ENCODE data around the gene LAP3.
A peak's percentile ranks its signal among the peaks of the same experiment; 100 is the strongest.

LAP3 gene

DNA sequence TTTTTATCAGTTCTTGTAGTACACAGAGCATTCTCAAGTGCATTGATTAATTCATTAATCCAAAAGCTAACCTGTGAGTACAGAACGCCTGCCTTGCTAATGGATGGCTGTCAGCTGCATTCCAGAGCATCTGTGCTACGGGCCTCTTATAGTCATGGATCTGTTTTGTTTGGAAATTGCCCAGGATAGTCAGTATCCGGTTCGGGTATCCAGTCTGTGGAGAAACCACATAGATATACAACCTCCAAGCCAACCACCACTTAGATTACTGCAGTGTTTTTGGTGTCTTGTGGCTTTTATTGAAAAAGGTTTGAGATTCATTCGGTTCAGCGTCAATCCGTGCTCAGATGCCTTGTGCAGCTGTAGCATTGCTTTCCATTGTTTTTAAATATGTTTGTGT is 4.0 kb downstream of the LAP3 start:
- no peak for DNase-seq (ENCODE audit: low spot score in 2 of 2)
- ATAC-seq (ENCODE audit: low read depth), result no peak
- H3K9me3 Mint-ChIP-seq, result no peaks in the 10 kb centered on the region
- no peaks in the 10 kb centered on the region for H3K27me3 Mint-ChIP-seq
- H3K4me3 Mint-ChIP-seq, result no peak overlapping the region
- peaks cover 16% of the 10 kb centered on the region for H3K4me1 Mint-ChIP-seq
- peaks cover 14% of the 10 kb centered on the region for H3K36me3 Mint-ChIP-seq
- H3K27ac Mint-ChIP-seq, result no peak overlapping the region

DNA sequence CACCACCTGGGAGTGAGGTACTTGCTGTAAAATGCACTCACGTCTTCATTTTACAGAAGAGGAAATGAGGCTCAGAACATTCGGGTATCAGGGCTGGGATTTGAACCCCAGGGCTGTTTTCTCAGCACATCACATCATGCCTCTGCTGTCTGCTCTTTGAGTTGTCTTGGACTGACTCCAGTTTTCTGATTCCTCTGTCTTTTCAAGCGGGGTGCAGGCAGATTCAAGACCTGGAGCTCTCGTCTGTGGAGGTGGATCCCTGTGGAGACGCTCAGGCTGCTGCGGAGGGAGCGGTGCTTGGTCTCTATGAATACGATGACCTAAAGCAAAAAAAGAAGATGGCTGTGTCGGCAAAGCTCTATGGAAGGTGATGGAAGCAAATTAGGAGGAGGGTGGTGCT is 6.3 kb downstream of the LAP3 start:
- no peak for DNase-seq (ENCODE audit: low spot score in 2 of 2)
- Mint-ChIP-seq H3K36me3 (peaks cover 23% of the 10 kb centered on the region), H3K27ac (no peak overlapping the region), H3K4me3 (no peak overlapping the region), H3K9me3 (no peaks in the 10 kb centered on the region), H3K4me1 (peaks cover 12% of the 10 kb centered on the region), H3K27me3 (no peaks in the 10 kb centered on the region)
- ATAC-seq (ENCODE audit: low read depth), result no peak

DNA sequence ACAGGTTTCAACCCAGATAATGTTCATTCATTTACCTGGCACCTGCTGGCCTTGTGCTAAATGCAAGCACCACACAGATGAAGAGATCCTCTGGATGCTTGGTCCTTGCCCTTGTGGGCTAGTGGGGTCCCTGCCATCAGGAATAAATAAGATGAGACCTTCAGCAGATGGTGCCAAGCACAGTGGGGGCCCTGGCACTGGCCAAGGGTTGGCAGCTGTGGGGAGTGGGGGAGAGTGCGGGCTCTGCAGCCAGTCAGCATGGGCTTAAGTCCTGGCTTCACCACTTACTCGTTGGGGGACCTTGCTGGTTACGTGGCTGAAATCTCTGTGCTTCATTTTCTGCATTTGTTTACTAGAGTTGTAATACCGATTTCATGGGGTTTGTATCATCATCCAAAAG is 6.9 kb downstream of the LAP3 start:
- Mint-ChIP-seq H3K36me3 (peaks cover 26% of the 10 kb centered on the region), H3K4me1 (peaks cover 5% of the 10 kb centered on the region), H3K9me3 (no peaks in the 10 kb centered on the region), H3K27me3 (no peaks in the 10 kb centered on the region), H3K4me3 (no peak overlapping the region), H3K27ac (no peak overlapping the region)
- no peak for ATAC-seq (ENCODE audit: low read depth)
- DNase-seq (ENCODE audit: low spot score in 2 of 2), result no peak

DNA sequence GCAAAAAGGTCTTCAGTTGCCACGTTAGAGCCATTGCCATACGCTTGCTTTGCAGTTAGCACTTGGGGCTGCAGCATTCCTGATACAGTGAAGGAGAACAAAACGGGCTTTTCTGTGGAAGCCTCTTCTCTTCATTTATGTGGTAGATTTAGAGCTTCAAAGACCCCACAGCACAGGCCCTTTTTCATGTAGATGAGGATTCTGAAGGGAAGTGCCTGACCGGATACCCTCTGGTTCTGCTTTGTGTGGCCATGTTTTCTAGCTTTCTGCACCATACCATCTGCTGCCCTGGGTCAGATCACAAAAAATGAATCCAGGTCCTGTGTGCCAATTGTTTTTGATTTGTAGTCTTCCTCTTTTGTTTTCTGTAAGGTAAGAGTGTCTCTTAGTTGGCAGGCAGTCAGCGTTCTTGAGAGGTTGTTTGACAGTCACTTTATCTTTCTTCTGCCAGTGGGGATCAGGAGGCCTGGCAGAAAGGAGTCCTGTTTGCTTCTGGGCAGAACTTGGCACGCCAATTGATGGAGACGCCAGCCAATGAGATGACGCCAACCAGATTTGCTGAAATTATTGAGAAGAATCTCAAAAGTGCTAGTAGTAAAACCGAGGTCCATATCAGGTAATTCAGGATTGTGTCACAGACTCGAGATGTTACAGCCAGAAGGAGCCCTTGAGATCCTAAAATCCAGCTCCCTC is 7.7 kb downstream of the LAP3 start:
- no peaks in the 10 kb centered on the region for H3K27me3 Mint-ChIP-seq
- no peaks in the 10 kb centered on the region for H3K9me3 Mint-ChIP-seq
- peaks cover 31% of the 10 kb centered on the region for H3K36me3 Mint-ChIP-seq
- DNase-seq (ENCODE audit: low spot score in 2 of 2), result no peak
- peaks cover 2% of the 10 kb centered on the region for H3K4me1 Mint-ChIP-seq
- no peak overlapping the region for H3K27ac Mint-ChIP-seq
- ATAC-seq (ENCODE audit: low read depth), result no peak
- H3K4me3 Mint-ChIP-seq, result no peak overlapping the region

DNA sequence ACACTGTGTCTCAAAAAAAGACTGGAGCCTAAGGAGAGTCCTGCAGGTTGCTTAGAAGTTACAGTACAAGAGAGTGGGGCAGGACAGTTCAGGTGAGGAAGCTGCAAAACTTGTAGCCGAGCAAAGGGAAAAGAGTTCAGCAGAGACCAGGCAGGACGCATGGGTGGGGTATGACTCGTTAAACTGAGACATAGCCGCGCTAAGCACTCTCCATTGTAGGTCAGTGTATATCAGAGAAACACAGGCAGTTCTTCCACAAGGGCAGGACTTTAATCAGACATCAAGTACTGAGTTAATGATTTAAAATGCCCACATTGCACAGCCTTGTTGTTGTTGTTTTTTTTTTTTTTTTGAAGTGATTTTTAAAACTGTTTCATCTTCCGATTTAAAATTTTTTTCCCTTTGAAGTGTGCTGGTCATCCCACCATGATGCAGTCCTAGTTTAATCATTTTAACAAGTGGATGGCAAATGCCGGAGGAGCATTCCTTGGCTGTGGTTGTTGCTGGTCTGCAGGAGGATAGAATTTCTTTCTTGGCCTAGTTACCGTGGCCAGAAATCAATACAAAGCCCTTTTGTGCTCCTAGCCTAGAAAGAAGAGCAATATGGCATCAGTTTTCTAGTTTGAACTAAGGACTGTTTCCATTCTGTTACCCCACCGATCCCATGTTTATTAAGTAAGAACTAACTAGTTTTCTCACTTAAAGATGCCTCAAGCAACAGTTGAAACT is 10.3 kb downstream of the LAP3 start:
- Mint-ChIP-seq H3K4me3 (no peak overlapping the region), H3K27ac (no peak overlapping the region), H3K4me1 (peaks cover 9% of the 10 kb centered on the region), H3K36me3 (peaks cover 42% of the 10 kb centered on the region), H3K27me3 (no peaks in the 10 kb centered on the region), H3K9me3 (no peaks in the 10 kb centered on the region)
- no peak for ATAC-seq (ENCODE audit: low read depth)
- DNase-seq (ENCODE audit: low spot score in 2 of 2), result no peak

DNA sequence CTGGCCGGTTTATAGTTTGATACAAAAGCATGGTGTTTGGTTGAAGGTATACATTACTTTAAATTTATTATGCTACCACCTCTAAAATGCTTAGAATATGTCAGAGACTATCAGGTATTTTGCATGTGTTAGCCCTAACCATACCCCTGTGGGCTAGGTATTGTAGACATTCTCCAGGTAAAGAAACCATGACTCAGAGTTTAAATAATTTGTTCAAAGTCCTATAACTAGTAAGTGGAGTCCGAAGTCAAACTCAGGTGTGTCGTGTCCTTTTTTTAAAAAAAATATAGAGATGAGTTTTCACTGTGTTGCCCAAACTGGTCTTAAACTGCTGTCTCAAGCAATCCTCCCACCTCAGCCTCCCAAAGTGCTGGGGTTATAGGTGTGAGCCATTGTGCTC is 12.4 kb downstream of the LAP3 start:
- Mint-ChIP-seq H3K9me3 (no peaks in the 10 kb centered on the region), H3K4me3 (no peak overlapping the region), H3K36me3 (peaks cover 42% of the 10 kb centered on the region), H3K27ac (no peak overlapping the region), H3K4me1 (peaks cover 20% of the 10 kb centered on the region), H3K27me3 (no peaks in the 10 kb centered on the region)
- DNase-seq (ENCODE audit: low spot score in 2 of 2) (no peak), ATAC-seq (ENCODE audit: low read depth) (no peak)

DNA sequence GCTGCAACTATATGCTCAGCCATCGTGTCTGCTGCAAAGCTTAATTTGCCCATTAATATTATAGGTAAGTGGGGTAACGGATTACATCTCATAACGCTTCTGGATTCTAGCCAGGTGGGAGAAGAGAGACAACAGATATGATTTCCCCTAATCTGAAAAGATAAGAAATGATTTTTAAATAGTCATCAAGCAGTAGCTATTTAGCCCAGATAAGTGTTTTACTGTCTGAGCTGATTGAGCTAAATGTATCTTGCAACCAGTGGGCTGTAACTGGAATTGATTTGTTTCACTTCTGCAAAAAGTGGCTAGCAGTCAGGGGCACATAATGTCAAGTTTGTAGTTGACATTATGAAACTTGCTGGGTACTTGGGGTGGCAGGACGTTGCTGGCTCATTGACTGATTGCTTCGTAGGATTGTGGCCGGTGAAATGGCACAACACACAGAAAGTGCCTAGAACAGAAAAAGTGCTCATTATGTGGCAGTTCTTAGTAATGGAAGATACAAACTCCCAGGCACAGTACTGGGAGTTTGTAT is 18.5 kb downstream of the LAP3 start:
- H3K36me3 Mint-ChIP-seq, result peaks cover 25% of the 10 kb centered on the region
- H3K4me3 Mint-ChIP-seq, result peak overlapping the region; percentile 32
- peaks cover 30% of the 10 kb centered on the region for H3K4me1 Mint-ChIP-seq
- no peaks in the 10 kb centered on the region for H3K27me3 Mint-ChIP-seq
- no peak overlapping the region for H3K27ac Mint-ChIP-seq
- ATAC-seq (ENCODE audit: low read depth) (peak; percentile 95), DNase-seq (ENCODE audit: low spot score in 2 of 2) (peak; percentile 22 to 47)
- H3K9me3 Mint-ChIP-seq, result no peaks in the 10 kb centered on the region

DNA sequence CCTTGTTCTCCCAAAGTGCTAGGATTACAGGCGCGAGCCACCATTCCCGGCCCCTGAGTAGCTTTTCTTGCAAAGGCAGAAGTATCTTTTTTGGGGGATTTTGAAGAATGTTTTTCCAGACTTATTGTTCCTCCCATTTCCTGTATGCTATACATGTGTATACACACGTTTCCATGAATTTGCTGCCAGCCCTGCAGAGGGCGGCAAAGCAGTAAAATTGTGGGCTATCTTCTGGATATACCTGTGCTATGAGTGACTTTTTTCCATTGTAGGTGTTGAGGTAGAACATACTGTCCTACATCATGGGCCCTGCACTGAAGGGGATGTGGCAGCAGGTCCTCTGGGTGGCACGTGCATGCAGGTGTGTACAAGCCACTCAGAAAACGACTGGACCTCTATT is 20.5 kb downstream of the LAP3 start:
- Mint-ChIP-seq H3K4me1 (peaks cover 20% of the 10 kb centered on the region), H3K27me3 (no peaks in the 10 kb centered on the region), H3K36me3 (peaks cover 20% of the 10 kb centered on the region), H3K9me3 (no peaks in the 10 kb centered on the region), H3K4me3 (no peak overlapping the region), H3K27ac (no peak overlapping the region)
- DNase-seq (ENCODE audit: low spot score in 2 of 2) (no peak), ATAC-seq (ENCODE audit: low read depth) (no peak)

DNA sequence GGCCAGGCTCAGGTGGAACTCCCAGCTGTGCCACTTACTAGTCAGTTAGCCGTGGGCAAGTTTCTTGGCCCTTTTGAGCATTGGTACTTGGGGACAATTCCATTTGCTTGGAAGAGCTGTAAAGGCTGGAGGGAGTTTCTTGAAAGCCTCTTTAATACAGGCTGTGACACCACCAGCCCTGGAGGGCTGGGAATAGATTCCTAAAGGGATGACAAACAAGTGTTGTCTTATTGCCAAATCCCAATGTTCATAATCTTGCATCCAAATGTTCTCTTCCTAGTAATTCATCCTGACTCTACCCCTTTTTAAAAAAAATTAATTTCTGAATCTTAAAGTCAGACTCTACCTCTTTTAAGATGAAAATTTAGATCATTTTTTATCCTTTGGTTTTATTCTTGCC is 22.8 kb downstream of the LAP3 start:
- DNase-seq (ENCODE audit: low spot score in 2 of 2) (no peak), ATAC-seq (ENCODE audit: low read depth) (no peak)
- H3K4me1 Mint-ChIP-seq, result peaks cover 9% of the 10 kb centered on the region
- no peaks in the 10 kb centered on the region for H3K27me3 Mint-ChIP-seq
- no peaks in the 10 kb centered on the region for H3K9me3 Mint-ChIP-seq
- no peak overlapping the region for H3K4me3 Mint-ChIP-seq
- peaks cover 14% of the 10 kb centered on the region for H3K36me3 Mint-ChIP-seq
- H3K27ac Mint-ChIP-seq, result no peak overlapping the region

DNA sequence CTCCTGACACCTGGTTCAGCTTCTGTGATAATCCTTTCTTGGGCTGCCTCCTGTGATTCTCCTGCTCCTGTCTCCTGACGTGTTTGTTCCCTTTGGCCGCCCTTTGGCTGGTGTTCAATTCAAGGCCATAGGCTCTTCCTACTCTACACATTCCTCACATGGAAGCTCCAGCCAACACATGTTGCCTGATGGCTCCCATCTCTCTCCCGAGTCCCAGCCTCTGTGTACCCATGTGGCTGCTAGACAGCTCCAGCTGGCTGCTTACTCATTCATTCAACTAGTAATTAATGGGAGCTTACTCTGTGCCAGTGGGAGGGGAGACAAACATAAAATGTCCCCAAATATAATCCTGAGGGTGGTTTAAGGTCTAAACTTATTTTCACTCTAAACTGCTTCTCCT is 28.2 kb downstream of the LAP3 start:
- ATAC-seq (ENCODE audit: low read depth) (no peak), DNase-seq (ENCODE audit: low spot score in 2 of 2) (no peak)
- peaks cover 14% of the 10 kb centered on the region for H3K36me3 Mint-ChIP-seq
- H3K27me3 Mint-ChIP-seq, result no peaks in the 10 kb centered on the region
- peak overlapping the region; percentile 14 for H3K27ac Mint-ChIP-seq
- H3K4me1 Mint-ChIP-seq, result no peaks in the 10 kb centered on the region
- no peak overlapping the region for H3K4me3 Mint-ChIP-seq
- H3K9me3 Mint-ChIP-seq, result no peaks in the 10 kb centered on the region

DNA sequence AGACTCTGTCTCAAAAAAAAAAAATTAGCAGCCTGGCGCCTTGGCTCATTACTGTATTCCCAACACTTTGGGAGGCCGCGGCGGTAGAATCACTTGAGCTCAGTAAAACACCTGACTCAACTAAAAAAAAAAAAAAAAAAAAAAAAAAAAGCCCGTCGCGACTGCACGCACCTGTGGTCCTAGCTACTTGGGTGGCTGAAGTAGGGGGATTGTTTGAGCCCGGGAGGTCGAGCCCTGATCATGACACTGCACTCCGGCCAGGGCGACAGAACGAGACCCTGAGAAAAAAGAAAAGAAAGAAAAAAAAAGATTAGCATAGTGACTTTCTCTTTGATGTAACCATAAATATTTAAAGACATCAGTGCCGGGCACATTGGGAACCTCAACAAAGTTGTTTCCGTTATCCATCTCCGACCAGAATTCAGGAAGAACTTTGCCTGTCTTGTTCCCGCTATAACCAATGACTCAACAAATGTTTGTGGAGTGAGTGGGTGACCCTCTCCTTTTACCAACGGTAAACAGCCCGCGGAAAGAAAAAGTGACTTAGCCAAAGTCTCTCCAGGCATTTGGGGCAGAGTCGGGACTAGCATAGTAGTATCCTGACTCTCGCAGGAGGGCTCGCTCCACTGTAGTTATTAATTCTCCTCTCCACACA is 36.9 kb downstream of the LAP3 start:
- Mint-ChIP-seq H3K4me1 (peaks cover 19% of the 10 kb centered on the region), H3K27me3 (no peaks in the 10 kb centered on the region), H3K4me3 (peak overlapping the region; percentile 96), H3K27ac (peak overlapping the region; percentile 97), H3K36me3 (peaks cover 5% of the 10 kb centered on the region), H3K9me3 (no peaks in the 10 kb centered on the region)
- ATAC-seq (ENCODE audit: low read depth), result peak; percentile 49
- peak; percentile 4 to 44 for DNase-seq (ENCODE audit: low spot score in 2 of 2)

DNA sequence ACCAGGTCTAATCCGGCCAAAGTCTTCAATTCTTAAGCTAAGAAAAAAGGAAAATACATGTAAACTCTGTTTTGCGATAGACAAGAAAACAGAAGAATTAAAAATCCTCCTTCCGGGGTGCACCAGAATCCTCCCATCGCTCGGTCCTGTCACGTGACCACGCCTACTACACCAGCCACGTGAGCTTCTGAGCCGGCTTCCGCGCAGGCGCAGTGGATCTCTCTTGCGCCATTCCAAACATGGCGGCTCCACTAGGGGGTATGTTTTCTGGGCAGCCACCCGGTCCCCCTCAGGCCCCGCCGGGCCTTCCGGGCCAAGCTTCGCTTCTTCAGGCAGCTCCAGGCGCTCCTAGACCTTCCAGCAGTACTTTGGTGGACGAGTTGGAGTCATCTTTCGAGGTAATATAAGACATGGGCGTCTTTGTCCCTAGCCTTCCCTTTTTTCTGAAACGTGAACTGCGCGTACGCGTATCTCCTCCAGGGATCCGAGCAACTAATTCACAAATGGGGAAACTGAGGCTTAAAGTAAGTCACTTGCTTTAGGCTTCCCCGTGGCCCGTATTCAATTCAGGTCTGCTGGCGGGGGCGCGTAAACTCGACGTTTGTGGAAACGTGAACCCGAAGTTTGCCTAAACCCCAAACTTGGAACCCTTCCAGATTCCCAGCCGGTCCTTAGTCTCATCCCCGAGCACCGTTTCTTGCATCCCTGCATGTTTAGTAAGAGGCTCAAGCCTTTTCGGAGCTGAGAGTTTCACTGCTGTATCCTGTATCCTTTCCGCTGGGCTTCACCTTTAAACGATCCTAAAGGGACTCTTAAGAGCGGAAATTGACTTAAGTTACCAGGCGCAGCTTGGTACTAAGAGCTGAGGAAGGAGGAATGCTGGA is 37.7 kb downstream of the LAP3 start, which contains the start of gene MED28:
Gene MED28 (plus strand): TSS at position 226 of the 884 bp plus-strand sequence. CDS start 14 bp downstream, at position 240.
- DNase-seq (ENCODE audit: low spot score in 2 of 2) (peak; percentile 88 to 93), ATAC-seq (ENCODE audit: low read depth) (peak; percentile 96)
- Mint-ChIP-seq H3K36me3 (peaks cover 10% of the 10 kb centered on the region), H3K4me3 (peak within 1 kb of the TSS; percentile 96), H3K27ac (peak within 1 kb of the TSS; percentile 97), H3K4me1 (peaks cover 25% of the 10 kb centered on the region), H3K9me3 (no peaks in the 10 kb centered on the region), H3K27me3 (no peaks in the 10 kb centered on the region)

DNA sequence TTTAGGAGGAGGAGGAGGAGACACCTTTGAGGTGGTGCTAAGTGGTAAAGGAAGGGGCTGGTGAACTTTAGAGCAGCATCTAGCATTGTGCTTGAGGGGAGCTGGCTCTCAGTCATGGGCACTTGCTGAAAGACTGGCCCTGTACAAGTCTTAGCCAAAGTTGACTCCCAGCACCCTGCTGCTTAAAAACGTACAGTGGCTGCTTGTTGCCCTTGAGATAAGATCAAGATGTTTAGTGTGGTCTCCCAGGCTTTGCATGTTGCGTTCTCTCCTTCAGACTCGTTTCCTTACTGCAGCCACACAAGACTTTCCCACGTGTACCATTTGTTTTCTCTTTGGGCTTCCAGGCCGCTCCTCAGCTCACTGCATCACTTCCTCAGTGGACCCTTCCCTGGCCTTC is 39.3 kb downstream of the LAP3 start:
- peak overlapping the region; percentile 70 for H3K27ac Mint-ChIP-seq
- H3K27me3 Mint-ChIP-seq, result no peaks in the 10 kb centered on the region
- DNase-seq (ENCODE audit: low spot score in 2 of 2), result no peak
- H3K9me3 Mint-ChIP-seq, result no peaks in the 10 kb centered on the region
- peaks cover 10% of the 10 kb centered on the region for H3K36me3 Mint-ChIP-seq
- H3K4me3 Mint-ChIP-seq, result peak overlapping the region; percentile 73
- no peak for ATAC-seq (ENCODE audit: low read depth)
- peaks cover 25% of the 10 kb centered on the region for H3K4me1 Mint-ChIP-seq
